ENCODE measurements around the gene FRRS1L. TPM values are rescaled to one million over a fixed set of nuclear protein-coding genes. Genes with fewer than 3 reads are reported as not detected.

Gene FRRS1L
- total RNA-seq, 1 experiment from 2014 or later: not detected

Other genes with a start within 250 kb of the FRRS1L start
- gene ELP1, start 233.1 kb downstream of the FRRS1L start, total RNA-seq (2014; rRNA removed; shearing (Covaris generic)): 44.1 and 51.0 TPM in 2 replicates
- 12.2 and 24.1 TPM in 2 replicates for gene ABITRAM, start 232.8 kb downstream of the FRRS1L start, total RNA-seq (2014; rRNA removed; shearing (Covaris generic))
- gene CTNNAL1, start 153.8 kb downstream of the FRRS1L start, total RNA-seq (2014; rRNA removed; shearing (Covaris generic)): 311 and 350 TPM in 2 replicates
- 42.7 and 43.9 TPM in 2 replicates for gene TMEM245, start 47.3 kb downstream of the FRRS1L start, total RNA-seq (2014; rRNA removed; shearing (Covaris generic))
- gene EPB41L4B, start 153.8 kb upstream of the FRRS1L start, total RNA-seq (2014; rRNA removed; shearing (Covaris generic)): 12.9 and 14.0 TPM in 2 replicates